ENCODE results near the gene EFCAB6. TPM values are rescaled to one million over a fixed set of nuclear protein-coding genes. Genes with fewer than 3 reads are reported as not detected.

EFCAB6 gene
- total and polyA plus RNA-seq, 9 of the 15 experiments (the other 6 are each of a cell fraction or from before 2014, with no cell fraction given) = 0.06 TPM; not detected in 8

GRCh38 chr22:43533156-43533530, 279.0 kb downstream of the EFCAB6 start:
- H3K4me2 ChIP-seq (ENCODE audit: insufficient read depth, low read length) = no peak overlapping the region
- H3K36me3 ChIP-seq (ENCODE audit: control insufficient read depth, insufficient read depth, low read length) = no peaks in the 10 kb centered on the region
- ATAC-seq (no peak), FAIRE-seq (no peak), DNase-seq (ENCODE audit: extremely low read depth in 1 of 4, low spot score in 3 of 4) (no peak)
- H3K27ac ChIP-seq (ENCODE audit: extremely low read depth, low read depth, low read length) = no peak overlapping the region
- H4K20me1 ChIP-seq (replicated peaks; ENCODE audit: control insufficient read depth, insufficient read depth, low read length) = no peaks in the 10 kb centered on the region
- H3K9me3 ChIP-seq (replicated peaks; ENCODE audit: control insufficient read depth, insufficient read depth, low read depth, low read length) = no peaks in the 10 kb centered on the region
- no peak overlapping the region for H3K4me3 ChIP-seq
- in situ Hi-C loops (cut with MboI) = no loop called here
- ChIA-PET POLR2A (no interaction called here), CTCF (ENCODE audit: low intra/inter-chr PET ratio) (no interaction called here)
- no TSS peak for BruUV-seq (replicated peaks)
- H3K9me1 ChIP-seq (ENCODE audit: control insufficient read depth, insufficient read depth, low read length) = no peaks in the 10 kb centered on the region
- H3K79me2 ChIP-seq (ENCODE audit: control insufficient read depth, insufficient read depth, low read length) = no peaks in the 10 kb centered on the region
- no peak overlapping the region for H2AFZ ChIP-seq (ENCODE audit: low read depth, low read length)
- intact Hi-C loops (cut with micrococcal nuclease) = no loop called here
- H3K4me1 ChIP-seq (replicated peaks in 1 of 2; ENCODE audit: control insufficient read depth in 2 of 2, insufficient read depth in 2 of 2, low read length in 2 of 2) = no peaks in the 10 kb centered on the region
- WGBS (ENCODE audit: insufficient coverage, low coverage, missing lambda C conversion rate) = 0% methylated on average over 3 of the region's 3 CpGs
- H3K9ac ChIP-seq (ENCODE audit: insufficient read depth in 1 of 2, low read depth in 2 of 2, low read length in 2 of 2) = no peak overlapping the region
- H3K27me3 ChIP-seq (ENCODE audit: control insufficient read depth in 2 of 2, insufficient read depth in 2 of 2, low read length in 2 of 2) = peaks cover 0 to 11% of the 10 kb centered on the region in 2 experiments; a peak in 1 of 5 replicates
- TF ChIP-seq ZNF77 (CRISPR knock-in tag; IDR thresholded peaks at IDR 0.05) (no peak), ZNF12 (CRISPR knock-in tag; IDR thresholded peaks at IDR 0.05) (no peak), MYC (IDR thresholded peaks at IDR 0.05; ENCODE audit: low read depth, low read length) (no peak), MYC (CRISPR knock-in tag; IDR thresholded peaks at IDR 0.05; ENCODE audit: borderline replicate concordance, low read depth) (no peak), CEBPZ (IDR thresholded peaks at IDR 0.05; ENCODE audit: borderline replicate concordance, low read depth, low read length) (no peak), ZNF609 (CRISPR knock-in tag; IDR thresholded peaks at IDR 0.05; ENCODE audit: borderline replicate concordance) (no peak), TCF7 (IDR thresholded peaks at IDR 0.05; ENCODE audit: borderline replicate concordance) (no peak), ATF7 (IDR thresholded peaks at IDR 0.05) (no peak), ZNF224 (CRISPR knock-in tag; IDR thresholded peaks at IDR 0.05) (no peak), NCOA6 (IDR thresholded peaks at IDR 0.05) (no peak), CEBPB (tag; IDR thresholded peaks at IDR 0.05) (no peak), PHF8 (IDR thresholded peaks at IDR 0.05; ENCODE audit: borderline replicate concordance, low read length) (no peak), ZNF778 (CRISPR knock-in tag; IDR thresholded peaks at IDR 0.05) (no peak), SIN3B (IDR thresholded peaks at IDR 0.05; ENCODE audit: low read depth) (no peak)

All from K562 (cell line).